Measurements from ENCODE around the gene PRRC1.
"Not testable (repeated sequence)": the region's sequence is repeated elsewhere in the genome, so short reads cannot be mapped to it uniquely, and the experiment has no call there.

Gene PRRC1

GRCh38 chr5:127549551-127549950 is 32.1 kb downstream of the PRRC1 start:
- no peak for DNase-seq (ENCODE audit: low read depth)

- no peak for DNase-seq (ENCODE audit: low read depth)
Measured at GRCh38 chr5:127550652-127551409, 33.4 kb downstream of the PRRC1 start.

- DNase-seq (ENCODE audit: low read depth): no peak
Measured at GRCh38 chr5:127551410-127552041, 34.1 kb downstream of the PRRC1 start.

GRCh38 chr5:127555826-127556225 is 38.4 kb downstream of the PRRC1 start:
- DNase-seq (ENCODE audit: low read depth): no peak

- no peak for DNase-seq (ENCODE audit: low read depth)
Measured at GRCh38 chr5:127556609-127557334, 39.3 kb downstream of the PRRC1 start.

GRCh38 chr5:127558273-127558672 is 40.8 kb downstream of the PRRC1 start:
- no peak for DNase-seq (ENCODE audit: low read depth)

GRCh38 chr5:127561254-127561653 is 43.8 kb downstream of the PRRC1 start:
- no peak for DNase-seq (ENCODE audit: low read depth)

GRCh38 chr5:127562252-127562651 is 44.8 kb downstream of the PRRC1 start:
- no peak for DNase-seq (ENCODE audit: low read depth)

- DNase-seq (ENCODE audit: low read depth): no peak
Measured at GRCh38 chr5:127563136-127563535, 45.7 kb downstream of the PRRC1 start.

- DNase-seq (ENCODE audit: low read depth): peak; percentile 17
Measured at GRCh38 chr5:127564002-127564769, 46.7 kb downstream of the PRRC1 start.

- DNase-seq (ENCODE audit: low read depth): no peak
Measured at GRCh38 chr5:127565586-127566270, 48.3 kb downstream of the PRRC1 start.

GRCh38 chr5:127567026-127567768 is 49.8 kb downstream of the PRRC1 start:
- no peak for DNase-seq (ENCODE audit: low read depth)

GRCh38 chr5:127568166-127568565 is 50.7 kb downstream of the PRRC1 start:
- no peak for DNase-seq (ENCODE audit: low read depth)

GRCh38 chr5:127569471-127569870 is 52.0 kb downstream of the PRRC1 start:
- DNase-seq (ENCODE audit: low read depth): not testable (repeated sequence)

GRCh38 chr5:127571314-127572131 is 54.1 kb downstream of the PRRC1 start:
- no peak for DNase-seq (ENCODE audit: low read depth)

- DNase-seq (ENCODE audit: low read depth): no peak
Measured at GRCh38 chr5:127572930-127573329, 55.5 kb downstream of the PRRC1 start.

- DNase-seq (ENCODE audit: low read depth): no peak
Measured at GRCh38 chr5:127574852-127575679, 57.6 kb downstream of the PRRC1 start.

GRCh38 chr5:127577458-127577857 is 60.0 kb downstream of the PRRC1 start:
- no peak for DNase-seq (ENCODE audit: low read depth)

GRCh38 chr5:127580731-127581130 is 63.3 kb downstream of the PRRC1 start:
- no peak for DNase-seq (ENCODE audit: low read depth)

Measured in activated gamma-delta T cell treated with anti-CD3 and anti-CD28 coated beads, Interleukin-2, amount 50 U/mL, for 16 hours (primary cell).